HTR-8/SVneo (cell line): ENCODE results near the gene PRR18.

Experiments used
- DNase-seq: peaks from one replicate; pipeline ENCODE4 v3.0.0; 2011; ENCODE audit warnings: low spot score, mixed read lengths; ENCODE audit not compliant: insufficient read length
- FAIRE-seq: peaks from 2 replicates; lab custom pipeline; 2011; peaks lifted over from hg19 to GRCh38; lab: Jason Lieb, UNC

Gene PRR18

DNA sequence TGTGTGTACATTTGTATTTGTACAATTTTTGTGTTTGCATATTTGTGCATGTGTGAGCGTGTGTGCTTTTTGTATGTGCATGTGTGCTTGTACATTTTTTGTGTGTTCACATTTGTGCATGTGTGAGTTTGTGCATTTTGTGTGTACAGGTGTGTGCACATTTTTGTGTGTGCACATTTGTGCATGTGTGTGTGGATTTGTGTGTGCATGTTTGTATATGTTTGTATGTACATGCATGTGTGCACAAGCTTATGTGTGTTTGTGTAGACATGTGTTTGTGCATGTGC lies 28.9 kb downstream of the PRR18 start:
- DNase-seq, result no peak

DNA sequence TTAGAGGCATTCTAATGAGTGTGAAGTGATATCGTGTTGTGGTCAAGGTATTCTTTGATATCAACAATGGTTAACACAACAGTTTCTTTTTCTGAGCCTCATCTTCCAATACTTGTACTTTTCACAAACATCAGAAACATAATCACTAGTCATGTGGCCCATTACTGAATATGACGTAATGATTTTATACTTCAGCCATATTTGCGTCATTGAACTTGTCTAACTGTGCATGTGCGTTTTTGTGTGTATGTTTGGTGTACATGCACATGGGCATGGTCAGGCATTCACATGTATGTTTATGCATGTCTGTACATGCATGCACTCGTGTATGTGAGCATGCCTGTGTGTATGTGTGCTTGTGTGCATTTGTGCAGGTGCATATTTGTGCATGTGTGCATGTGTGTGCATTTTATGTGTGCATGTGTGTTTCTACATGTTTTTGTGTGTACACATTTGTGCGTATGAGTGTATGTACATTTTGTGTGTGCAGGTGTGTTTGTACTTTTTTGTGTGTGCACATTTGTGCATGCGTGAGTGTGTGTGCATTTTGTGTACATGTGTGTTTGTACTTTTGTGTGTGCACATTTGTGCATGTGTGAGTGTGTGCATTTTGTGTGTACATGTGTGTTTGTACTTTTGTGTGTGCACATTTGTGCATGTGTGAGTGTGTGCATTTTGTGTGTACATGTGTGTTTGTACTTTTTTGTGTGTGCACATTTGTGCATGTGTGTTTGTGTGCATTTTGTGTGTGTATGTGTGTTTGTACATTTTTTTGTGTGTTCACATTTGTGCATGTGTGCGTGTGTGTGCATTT lies 29.4 kb downstream of the PRR18 start:
- no peak for FAIRE-seq
- DNase-seq, result no peak

More for the DNA sequence above, 28.9 kb downstream of the PRR18 start:
- FAIRE-seq, result no peak

DNA sequence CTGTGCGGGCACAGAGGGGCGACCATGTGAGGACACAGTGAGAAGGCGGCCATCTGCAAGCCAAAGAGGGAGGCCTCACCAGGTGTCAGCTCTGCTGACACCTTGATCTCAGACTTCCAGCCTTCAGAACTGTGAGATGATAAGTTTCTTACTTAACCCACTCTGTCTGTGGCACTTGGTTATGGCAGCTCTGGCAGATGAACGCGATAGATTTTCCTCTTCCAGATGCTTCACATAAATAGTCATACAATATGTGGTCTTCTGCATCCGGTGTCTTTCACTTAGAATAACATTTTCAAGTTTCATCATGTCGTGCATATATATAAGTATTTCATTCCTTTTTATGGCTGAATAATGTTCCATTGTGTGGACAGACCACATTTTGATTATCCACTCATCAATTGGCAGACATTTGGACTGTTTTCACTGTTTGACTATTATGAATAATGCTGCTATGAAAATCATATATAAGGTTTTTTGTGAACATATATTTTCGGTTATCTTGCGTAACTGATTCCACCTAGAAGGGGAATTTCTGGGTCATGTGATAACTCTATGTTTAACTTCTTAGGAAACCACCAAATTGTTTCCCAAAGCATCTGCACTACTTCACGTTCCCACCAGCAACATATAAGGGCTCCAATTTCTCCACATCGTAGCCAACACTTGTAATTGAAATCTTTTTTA lies 30.2 kb downstream of the PRR18 start:
- DNase-seq (no peak), FAIRE-seq (no peak)

DNA sequence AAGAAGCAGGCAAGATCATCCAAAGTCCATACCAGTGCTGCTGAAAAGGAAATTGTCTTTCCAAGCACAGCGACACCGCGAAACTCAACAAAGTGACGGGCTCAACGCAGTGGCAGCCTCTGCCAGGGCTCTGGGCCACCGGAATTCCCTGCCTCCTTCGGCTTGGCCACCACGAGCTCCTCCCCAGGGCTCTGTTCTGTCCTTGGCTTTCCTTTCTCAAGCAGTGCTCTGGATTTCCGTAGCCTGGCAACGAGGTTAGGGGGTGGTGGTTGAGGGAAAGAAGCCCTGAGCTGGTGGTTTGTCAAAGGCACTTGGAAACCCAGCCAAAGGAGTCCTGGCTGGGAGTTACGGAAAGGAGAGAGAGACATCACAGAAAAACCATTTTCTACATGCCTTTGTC lies 31.2 kb downstream of the PRR18 start:
- DNase-seq, result no peak
- no peak for FAIRE-seq

DNA sequence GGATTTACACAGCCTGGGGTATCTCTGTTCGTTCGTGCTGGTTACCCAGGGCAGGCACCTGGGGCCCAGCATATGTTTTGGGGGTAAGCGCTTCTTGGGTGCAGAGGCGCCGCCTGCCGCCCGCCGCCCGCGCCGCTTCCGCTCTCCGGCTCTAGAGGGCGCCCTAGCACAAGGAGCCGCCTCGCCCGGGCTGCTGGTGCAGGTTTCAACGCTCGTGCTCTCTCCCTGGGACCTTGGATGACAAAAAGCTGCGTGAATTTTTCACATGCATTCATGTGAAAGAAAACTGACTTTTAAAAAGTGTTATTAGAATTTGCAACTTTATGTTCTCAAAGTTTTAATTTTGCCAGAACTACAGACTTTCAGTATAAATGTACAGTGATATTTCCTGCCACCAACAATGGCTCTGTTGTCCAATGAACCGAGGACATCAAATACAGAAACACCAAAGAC lies 32.5 kb downstream of the PRR18 start:
- no peak for FAIRE-seq
- DNase-seq, result peak; percentile 52

DNA sequence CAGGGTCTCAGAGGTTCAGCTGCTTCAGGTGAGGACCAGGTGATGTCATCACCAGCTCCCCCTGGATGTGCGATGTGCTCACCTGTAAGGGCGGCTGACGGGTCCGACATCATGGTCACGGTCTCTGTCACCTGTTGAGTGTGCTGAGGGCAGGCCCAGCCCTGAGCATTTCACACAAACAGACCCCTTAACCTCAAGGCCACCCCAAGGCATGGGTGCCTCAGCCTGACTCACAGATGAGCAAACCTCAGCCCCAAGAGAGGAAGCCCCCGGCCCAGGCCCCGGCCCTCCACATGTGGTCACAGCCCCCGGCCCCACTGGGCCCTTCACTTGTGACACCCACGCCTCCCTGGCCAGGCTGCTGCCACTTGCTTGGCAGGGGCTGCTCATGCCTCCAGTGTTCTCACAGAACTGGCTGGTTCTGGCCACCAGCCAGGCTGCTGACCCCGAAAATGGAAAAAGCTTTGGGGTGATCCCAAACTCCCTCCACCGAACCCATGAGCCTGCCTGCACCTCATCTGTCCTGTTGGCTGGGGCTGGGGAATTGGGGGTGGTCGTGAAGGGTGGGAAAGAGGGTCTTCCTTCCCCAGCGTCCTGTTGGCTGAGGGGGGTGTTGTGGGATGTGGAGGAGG lies 33.3 kb downstream of the PRR18 start:
- DNase-seq (no peak), FAIRE-seq (no peak)

DNA sequence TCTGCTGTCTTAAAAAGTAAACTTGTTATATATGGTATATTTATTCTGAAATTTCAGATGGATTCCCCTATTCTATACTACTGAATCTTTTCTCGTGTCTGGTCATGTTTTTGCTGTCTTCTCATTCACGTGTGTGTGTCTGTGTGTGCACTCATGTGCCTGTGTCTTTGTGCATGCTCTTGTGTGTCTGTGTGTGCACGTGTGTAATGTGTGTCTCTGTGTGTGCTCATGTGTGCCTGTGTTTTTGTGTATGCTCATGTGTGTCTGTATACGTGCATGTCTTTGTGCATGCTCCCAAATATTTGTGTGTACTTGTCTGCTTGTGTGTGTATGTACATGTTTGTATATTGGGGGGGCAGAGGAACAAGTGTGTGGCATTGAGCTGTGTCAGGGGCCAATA lies 34.0 kb downstream of the PRR18 start:
- DNase-seq (no peak), FAIRE-seq (peak; percentile 55)

DNA sequence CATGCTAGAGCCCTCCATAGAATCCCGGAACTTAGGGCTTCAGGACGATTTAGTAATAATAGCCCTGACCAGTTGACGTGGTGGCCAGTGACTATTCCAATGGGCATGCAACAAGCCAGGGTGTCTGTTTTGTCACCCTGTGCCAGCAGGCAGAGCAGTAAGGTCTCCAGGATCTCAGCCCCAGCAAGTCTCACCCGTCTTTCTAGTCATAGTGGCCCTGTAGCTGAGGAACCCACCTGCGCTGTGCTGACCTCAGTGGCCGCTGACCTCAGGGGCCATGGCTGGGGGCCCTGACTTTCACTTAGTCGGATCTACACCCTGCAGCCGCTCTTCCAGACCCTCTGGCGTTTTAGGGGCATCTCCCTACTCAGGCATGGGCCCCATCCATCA lies 36.8 kb downstream of the PRR18 start:
- no peak for FAIRE-seq
- DNase-seq, result no peak

DNA sequence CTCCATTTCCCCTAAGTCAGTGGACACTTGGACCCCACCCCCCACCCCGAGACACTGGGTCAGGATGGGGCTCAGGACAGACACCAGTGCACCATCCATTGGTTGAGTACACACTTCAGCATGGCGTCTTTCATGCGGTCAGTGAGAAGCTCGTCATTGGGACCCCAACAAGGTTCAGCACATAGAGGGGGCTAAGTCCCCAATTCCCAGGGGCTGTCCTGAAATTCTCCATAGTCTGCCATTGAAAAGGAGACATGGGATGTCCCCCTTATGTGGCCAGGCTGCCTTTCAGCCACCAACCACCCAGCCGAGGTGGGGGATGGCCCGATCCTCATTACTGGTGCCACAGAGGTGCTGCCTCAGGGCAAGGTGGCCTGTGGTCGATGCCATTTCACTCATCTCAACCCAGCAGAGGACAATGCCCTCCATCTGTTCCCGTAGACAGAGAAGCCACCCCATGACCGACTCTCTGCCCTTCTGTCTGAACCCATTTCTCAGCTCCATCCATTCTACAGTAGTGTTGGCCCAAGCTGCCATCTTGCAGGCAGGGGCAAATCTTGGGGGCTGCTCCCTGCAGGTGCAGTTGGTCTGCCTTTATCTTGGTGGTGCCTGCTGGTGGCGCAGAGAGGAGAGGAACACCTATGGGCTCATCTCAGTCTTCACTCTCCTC lies 37.4 kb downstream of the PRR18 start:
- no peak for FAIRE-seq
- no peak for DNase-seq

DNA sequence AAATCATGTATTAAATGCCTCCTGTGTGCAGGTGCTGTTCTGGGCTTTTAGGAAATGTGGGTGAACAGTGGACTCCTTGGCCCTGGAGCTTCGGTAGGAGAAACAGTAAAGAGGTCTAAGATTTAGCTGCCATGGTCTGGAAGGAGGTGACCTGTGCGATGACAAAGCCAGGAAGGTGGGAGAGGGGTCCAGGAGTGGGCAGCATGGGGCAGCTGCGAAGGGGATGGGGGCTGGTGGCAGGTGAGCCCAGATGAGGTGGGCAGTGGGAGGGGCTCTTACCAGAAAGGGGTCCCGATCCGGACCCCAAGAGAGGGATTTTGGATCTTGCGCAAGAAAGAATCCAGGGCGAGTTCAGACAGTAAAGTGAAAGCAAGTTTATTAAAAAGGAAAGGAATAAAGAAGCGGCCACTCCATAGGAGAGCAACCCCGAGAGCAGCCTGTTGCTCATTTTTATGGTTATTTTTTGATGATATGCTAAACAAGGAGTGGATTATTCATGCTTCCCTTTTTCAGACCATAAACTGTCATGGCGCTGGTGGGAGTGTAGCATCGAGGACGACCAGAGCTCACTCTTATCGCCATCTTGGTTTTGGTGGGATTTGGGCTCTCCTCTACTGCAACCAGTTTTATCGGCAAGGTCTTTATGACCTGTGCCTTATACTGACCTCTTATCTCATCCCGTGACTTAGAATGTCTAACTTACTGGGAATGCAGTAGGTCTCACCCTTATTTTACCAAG lies 38.7 kb downstream of the PRR18 start:
- no peak for FAIRE-seq

DNA sequence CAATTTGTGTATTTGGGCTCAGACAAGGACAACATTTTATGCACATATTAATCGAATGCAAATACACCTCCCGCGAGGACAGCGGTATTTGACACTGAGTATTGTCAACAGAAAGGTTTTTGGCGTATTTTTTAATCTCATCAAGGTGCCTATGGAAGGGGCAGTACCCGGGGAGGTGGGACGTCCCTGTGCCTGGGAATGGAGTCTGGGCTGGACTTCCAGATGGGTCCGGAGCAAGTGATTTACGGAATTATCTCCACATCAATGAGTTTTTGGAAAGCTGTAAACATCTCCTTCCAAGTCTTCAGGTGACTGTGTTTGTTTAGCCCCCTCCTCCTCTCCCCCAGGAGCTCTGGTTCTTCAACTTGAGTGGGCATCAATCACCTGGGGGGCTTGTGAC lies 39.8 kb downstream of the PRR18 start:
- FAIRE-seq (no peak), DNase-seq (no peak)

More for the DNA sequence above, 38.7 kb downstream of the PRR18 start:
- DNase-seq, result no peak

DNA sequence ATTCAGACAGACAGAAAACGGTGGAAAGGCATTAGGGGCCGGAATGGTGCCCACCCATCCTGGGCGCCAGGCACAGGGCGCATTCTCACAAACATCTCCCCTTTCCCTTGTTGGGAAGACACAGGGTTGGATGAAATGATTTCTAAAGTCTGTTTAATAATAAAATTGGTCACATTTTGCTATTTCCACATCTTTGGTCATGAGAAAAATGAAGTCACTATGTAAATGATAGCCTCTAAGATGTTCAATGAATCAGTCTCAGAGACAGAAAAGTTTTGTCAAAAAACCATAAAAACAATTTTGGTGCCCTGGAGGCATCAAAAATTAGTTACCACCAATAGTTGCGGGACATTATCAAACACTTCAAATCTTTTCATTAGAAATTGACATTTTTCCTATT lies 40.7 kb downstream of the PRR18 start:
- FAIRE-seq (no peak), DNase-seq (no peak)

DNA sequence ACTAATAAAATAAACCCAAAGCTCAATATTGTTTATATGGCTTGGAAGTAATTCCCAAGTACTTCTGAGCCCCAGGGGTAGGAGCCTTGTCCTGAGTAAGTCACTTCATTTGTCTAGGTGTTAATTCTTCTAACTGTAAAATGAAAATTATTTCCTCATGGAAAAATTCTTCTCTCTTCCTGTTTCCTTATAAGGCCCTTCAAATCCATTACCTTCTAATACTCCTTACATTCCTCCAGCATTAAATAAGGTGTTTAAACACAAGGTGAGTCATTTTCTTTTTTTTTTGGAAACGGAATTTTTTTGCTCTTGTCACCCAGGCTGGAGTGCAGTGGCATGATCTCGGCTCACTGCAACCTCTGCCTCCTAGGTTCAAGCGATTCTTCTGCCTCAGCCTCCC lies 41.9 kb downstream of the PRR18 start:
- FAIRE-seq, result no peak

DNA sequence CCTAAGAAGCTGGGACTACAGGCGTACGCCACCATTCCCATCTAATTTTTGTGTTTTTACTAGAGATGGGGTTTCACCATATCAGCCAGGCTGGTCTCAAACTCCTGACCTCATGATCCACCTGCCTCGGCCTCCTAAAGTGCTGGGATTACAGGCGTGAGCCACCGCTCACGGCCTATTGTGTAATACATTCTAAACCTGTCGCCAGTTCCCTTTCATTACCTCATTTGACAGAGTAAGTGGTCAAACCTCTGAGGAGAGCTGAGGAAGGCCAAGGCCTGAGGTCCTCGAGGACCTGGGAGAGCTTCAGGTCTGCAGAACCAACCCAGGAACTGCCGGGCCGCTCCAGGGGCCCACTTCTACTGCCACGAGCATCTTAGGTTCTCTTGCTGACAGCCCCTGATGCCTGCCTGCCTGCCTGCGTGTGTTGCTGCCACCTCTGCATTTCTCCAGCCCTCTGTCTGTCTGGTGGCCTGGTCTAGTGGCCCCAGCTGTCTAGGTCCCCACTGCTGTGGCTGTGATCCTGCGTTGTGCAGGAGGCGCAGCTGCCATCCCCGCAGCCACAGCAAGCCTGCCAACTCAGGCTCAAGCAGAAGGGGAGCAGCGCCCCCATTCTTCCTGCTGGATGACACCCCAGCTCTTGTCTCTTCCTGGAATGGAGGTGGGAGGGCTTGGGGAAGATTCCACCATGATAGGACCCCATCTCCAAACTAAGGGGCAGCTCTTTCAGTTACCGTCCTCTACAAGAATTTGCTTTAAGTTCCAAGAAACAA lies 45.3 kb downstream of the PRR18 start:
- FAIRE-seq, result no peak
- no peak for DNase-seq

More for the DNA sequence above, 41.9 kb downstream of the PRR18 start:
- DNase-seq, result no peak

DNA sequence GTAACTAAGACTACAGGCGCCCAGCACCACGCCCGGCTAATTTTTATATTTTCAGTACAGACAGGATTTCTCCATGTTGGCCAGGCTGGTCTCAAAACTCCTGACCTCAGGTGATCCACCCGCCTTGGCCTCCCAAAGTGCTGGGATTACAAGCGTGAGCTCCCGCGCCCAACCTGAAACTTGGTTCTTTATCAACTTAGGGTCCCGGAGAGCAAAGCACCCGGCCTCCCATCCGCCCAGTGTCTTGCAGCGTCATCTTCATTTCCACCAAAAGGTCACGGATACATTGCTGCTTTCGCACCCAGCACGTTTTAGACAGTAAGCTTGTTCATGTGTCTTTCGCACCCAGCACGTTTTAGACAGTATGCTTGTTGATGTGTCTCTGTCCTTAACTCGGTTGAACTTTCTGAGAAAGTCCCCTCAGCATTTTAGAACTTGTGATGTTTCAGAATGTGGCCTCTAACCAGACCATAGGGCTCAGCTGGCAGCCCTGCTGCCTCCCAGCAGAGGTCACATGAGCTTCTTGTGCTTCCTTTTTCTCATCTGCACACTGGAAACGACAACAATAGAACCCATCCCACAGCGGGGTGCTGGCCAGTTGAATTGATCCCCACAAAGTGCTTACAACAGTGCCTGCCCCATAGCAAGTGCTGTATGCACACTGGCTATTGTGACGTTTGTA lies 48.8 kb downstream of the PRR18 start:
- FAIRE-seq (no peak), DNase-seq (no peak)

DNA sequence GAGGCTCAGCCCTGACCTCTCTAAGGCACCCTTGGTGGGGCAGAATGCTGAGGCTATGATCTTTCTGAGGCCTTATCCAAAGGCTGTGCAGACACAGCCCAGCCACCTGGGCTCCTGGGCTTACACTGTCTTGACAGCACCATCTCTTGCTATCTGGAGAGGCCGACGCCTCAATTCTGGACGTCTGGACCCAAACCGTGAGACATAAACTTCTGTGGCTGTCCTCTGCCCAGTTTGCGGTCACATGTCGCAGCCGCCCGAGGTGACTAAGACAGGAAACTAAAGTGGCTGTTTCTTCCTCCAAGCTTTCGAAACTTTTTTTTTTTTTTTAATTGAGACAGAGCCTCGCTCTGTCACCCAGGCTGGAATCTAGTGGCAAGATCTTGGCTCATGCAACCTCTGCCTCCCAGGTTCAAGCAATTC lies 49.3 kb downstream of the PRR18 start:
- FAIRE-seq (no peak), DNase-seq (no peak)

DNA sequence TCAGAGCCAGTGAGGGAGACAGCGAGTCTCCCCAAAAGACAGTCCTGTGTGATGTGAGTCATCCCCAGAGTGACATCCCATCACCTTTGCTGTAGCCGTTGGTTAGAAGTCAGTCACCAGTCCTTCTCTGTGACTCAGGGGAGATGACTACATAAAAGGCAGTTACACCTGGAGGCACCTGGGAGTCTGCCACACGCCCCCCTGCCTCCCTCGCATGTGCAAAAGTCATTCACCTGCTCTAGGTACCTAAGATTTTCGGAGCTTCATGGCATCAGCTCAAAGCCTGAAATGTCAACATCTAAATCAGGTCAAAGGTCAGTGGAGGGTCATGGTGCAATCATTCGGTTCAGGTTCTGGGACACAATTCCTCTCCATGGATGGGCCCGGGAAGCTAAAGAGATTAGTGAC lies 50.3 kb downstream of the PRR18 start:
- DNase-seq (no peak), FAIRE-seq (no peak)
